ENCODE measurements around the gene CDH20.

CDH20 gene

DNA sequence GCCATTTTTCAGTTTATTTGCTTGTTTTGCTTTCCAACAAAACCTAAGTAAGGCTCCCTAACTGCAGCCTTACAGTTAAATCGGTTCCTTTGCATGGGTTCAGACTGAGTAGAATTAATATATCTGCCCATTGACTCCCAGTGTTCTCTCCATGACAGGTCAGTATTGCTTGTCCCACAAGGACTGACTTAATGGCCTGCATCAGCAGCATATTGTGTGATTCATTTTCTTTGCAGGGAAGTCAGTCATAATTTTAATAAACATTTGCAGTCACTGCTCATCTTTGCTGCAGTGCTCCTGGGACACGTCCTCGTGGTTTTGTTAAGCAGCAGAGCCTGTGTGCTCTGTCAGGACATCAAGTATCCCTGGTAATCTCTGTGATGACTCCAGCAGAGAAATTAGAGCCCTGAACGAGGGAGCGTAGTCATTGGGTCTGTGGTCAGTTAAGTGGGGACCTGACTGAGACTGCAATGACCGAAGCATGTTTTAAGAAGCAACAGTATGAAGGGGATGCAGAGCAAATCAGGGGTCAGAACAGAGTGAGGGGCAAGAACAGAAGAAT is 93.3 kb downstream of the CDH20 start:
- DNase-seq (ENCODE audit: low read depth, low spot score): no peak

GRCh38 chr18:61428266-61428665 is 95.0 kb downstream of the CDH20 start:
- DNase-seq (ENCODE audit: low read depth, low spot score): no peak

DNA sequence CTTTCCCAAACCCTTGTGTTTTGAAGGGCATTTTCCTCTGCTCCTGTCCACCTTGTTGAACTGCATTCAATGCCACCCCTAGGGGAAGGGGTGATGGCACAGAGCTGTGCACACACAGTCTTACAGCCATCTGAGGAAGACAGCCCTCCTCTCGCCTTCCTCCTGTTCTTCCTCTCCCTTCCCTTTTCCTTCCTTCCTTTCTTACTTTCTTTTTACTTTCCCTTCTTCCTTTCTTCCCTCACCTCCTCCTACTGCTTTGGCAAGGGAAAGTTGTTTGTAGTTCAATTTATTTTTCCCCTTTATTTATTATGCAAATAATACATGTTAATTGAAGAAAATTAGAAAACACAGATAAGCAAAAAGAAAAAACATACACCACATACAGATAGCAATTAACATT is 99.4 kb downstream of the CDH20 start:
- DNase-seq (ENCODE audit: low read depth, low spot score): no peak

DNA sequence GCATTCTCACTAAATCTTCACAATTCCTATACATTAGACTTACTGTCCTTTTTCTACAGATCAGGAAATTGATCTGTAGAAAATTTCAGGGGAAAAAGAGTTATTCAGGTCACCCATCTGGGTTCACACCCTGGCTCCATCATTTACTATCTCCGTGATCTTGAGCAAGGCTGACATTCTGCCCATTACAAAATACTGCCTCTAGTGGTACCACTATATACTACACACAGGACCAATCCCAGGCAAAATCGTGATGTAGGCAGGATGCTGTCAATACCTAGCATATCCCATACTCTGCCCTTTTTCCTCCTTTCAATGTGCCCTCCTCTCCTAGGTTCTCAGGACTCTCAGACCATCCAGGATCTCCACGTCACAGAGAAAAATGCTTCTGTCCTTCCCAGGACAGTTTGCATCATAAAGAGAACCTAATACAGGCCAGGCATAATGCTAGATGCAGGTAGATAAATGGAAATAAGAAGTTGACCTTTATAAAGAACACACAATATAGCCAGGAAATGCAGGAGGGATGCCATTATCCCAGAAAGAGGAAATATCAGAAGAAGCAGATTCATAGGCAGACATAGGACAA is 101.9 kb downstream of the CDH20 start:
- no peak for DNase-seq (ENCODE audit: low read depth, low spot score)

GRCh38 chr18:61443081-61443725 is 110.0 kb downstream of the CDH20 start:
- no peak for DNase-seq (ENCODE audit: low read depth, low spot score)

GRCh38 chr18:61448316-61448715 is 115.1 kb downstream of the CDH20 start:
- DNase-seq (ENCODE audit: low read depth, low spot score): no peak

DNA sequence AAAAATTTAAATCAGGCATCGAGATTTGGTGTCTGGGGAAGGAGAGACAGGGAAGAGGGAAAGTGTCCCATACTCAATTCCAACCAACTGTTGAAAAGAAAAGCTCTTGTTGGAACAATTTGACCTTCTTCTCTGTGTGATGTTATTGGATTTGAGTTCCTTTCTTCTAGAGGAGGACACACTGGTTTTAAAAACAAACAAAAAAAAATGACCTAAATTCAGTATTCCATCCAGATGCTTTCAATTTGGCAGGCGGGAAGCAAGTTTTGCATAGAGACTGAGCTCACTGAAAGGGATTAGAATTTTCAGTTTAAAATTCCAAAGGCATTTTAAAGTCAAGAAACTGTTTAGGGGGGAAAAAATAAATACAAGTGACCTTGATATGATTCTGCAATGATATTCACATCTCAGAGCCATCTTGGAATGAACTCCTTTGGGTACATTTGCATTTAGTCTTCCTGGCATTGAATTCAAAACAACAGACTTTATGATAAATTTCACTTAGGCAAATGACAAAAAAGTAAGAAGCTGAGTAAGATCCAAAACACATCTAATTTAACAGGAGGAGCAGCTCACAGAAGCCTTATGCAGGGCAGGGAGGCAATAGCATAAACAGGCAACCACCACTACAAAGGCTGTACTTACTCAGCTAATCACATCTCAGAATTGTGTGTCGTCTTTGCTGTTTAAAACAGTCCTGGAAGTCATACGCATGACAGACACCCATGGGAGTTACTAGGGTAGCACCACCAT is 126.8 kb downstream of the CDH20 start:
- no peak for DNase-seq (ENCODE audit: low read depth, low spot score)

DNA sequence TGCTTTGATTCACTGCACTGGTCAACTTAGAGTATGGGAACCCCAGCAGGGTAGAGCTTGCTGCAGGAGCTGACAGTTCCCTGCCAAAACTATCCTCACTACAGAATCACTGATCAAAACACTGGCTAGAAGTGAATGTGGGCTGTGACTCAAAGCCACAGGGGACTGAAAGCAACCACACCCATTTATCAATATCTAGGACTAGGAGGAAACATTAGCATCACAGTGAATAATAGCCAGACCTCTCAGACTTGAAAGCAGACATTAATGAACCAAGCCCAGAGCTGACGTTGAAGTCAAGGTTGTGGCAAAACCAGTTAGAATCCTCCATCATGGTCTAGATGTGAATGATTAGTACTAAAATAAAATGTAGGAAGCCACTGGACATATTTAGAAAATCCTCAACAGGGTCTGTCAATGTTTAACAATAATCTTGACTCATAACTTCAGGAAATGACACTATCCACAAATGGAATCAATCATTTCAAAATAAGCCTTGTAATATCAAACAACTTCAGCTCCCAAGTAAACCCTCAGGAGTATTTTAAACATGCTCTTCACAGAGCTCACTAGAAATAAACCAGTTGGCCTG is 131.4 kb downstream of the CDH20 start:
- no peak for DNase-seq (ENCODE audit: low read depth, low spot score)

GRCh38 chr18:61466736-61467135 is 133.5 kb downstream of the CDH20 start:
- no peak for DNase-seq (ENCODE audit: low read depth, low spot score)

- no peak for DNase-seq (ENCODE audit: low read depth, low spot score)
These were observed 136.9 kb downstream of the CDH20 start for GRCh38 chr18:61470031-61470674.

DNA sequence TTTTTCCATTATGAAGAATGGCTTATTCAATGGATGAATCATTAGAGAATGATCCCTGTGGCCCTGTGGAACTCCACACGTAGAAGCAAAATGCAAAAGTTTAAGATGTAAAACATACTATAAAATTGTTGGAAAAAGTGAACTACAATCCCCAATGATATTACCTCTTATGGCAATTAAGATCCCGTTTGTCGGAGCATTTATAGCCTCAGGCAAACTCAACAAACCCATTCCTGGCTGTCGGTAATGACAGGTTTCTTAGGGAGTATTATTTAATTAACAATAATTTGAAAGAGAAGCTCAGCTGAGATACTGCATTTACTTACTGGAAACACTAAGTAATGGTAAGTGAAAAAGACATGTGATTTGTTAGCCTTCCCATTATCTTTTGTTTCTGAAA is 138.3 kb downstream of the CDH20 start:
- no peak for DNase-seq (ENCODE audit: low read depth, low spot score)

DNA sequence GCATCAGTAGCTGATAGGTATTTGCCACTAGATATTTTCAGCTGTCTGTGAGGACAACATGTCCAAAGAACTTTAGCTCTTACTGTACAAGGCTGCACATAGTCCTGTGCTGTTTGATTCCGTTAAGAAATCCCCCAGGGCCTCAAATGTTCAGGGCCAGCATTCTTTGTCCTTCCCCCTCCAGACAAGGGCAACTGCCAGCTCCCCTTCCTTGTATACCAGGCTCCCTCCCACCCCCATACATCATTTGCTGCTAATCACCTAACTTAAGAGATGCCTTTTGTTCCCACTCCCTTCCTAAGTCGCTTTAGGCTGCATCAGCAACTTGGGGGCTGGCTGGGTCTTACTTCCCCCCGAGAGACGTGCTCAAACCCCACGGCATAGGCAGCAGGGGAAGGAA is 138.7 kb downstream of the CDH20 start:
- no peak for DNase-seq (ENCODE audit: low read depth, low spot score)

DNA sequence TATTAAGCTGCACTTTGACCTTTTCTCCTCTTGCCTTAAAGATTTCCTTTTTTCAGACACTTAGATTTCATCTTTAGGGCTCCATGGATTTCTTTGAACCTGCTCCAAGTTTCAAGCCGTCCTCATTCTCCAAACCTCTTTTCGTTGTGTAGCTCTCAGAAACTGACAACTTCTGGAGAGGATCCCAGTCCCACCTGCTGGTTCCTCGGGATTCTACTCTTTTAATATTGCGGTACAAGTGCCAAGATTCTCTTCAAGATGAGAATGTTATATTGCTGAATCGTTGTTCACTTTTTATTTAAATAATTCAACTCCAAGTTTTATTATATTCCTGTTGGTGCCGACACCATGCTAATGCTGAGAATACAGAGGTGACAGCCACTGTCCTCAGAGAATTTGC is 141.1 kb downstream of the CDH20 start:
- DNase-seq (ENCODE audit: low read depth, low spot score): no peak

GRCh38 chr18:61474918-61475317 is 141.7 kb downstream of the CDH20 start:
- DNase-seq (ENCODE audit: low read depth, low spot score): no peak

- no peak for DNase-seq (ENCODE audit: low read depth, low spot score)
These were observed 142.7 kb downstream of the CDH20 start for GRCh38 chr18:61475931-61476330.

DNA sequence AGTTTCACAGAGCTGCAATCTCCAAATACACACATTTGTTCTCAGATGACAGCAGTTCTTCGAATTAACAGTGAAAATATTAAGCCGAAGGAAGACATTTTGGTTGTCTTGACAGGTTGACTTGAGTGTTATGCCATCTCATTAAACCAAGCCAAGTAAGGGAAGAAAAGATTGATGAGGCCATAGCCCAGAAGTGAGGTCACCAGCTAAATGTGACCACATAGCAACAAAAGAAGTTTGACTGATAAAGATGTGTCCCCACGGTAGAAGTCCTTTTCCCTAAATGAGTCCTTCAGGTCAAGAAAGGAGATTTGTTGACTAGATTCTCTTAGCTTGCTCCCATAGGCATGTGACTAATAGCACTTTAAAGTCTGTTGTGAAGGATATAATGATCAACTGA is 156.1 kb downstream of the CDH20 start:
- DNase-seq (ENCODE audit: low read depth, low spot score): no peak

DNA sequence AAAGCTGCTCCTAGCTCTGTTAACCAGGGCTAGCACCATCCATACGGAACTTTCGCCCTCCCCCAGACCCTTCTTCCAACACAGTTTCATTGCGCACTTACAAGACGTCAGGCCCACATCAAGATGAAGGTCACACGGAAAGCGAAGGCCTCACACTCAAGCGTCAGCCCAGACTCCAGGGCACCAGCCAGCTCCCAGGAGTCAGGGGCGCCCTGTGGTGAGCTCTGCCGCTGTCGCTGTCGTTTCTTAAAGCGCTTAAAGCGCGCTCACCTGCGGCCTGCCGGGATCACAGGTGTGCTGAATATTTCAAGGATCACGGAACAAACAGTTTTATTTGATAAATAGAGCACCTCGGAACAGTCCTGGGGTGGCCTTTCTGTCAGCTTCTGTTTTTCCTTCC is 163.1 kb downstream of the CDH20 start:
- no peak for DNase-seq (ENCODE audit: low read depth, low spot score)

GRCh38 chr18:61497422-61497821 is 164.2 kb downstream of the CDH20 start:
- no peak for DNase-seq (ENCODE audit: low read depth, low spot score)

- DNase-seq (ENCODE audit: low read depth, low spot score): no peak
These were observed 169.2 kb downstream of the CDH20 start for GRCh38 chr18:61502472-61502871.

DNA sequence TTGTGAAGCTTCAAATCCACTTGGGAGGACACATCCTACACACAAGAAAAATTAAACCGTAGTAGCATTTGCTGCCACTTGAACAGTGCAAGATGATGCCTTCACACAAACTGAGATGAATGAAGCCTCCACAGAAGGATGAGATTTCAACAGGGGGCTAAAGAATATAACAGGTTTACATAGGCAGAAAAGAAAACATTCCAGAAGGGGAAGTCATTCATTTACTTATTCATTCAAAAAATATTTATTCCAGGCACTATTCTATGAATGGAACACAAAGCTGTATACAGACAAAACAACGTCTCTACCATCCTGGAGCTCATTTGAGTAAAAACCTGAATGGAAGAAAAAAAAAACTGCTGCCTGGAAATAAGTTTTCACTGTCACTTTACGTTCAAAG is 170.5 kb downstream of the CDH20 start:
- no peak for DNase-seq (ENCODE audit: low read depth, low spot score)

DNA sequence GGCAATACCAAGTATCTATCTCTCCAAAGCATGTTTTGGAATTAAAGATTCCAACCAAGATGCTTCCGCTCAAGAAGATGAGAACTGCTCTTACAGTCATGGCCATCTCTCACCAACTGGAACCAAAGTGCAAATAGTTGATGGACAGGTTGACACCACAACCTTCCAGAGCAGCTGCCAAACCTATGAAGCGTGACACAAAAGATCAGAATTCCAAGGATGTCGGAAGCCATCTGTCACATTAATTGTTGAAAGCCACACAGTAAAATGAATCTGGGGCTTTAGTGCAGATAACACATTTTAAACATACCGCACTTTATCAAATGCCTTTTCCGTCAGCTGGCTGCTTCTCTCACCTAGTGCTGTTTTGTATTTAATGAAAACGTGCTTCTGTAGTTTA is 195.7 kb downstream of the CDH20 start:
- DNase-seq (ENCODE audit: low read depth, low spot score): no peak

DNA sequence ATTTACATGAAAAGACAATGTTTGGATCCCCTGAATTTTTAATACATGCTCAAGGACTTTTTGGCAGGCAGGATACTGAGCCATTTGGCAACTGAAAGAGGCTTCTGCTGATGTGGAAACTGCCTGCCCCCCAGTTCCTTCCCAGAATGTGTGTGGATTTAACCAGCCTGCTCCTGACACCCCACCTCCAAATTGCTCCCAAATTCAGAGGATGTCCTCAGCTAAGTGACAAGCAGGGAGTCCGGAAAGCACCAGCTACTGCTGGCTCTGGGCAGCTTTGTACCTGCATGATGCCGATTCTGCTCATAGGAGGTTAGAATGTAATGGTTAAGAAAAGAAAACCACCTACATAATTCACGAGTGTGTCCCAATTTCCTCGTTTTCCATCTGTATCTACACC is 197.5 kb downstream of the CDH20 start:
- DNase-seq (ENCODE audit: low read depth, low spot score): no peak

Measured in activated naive CD8-positive, alpha-beta T cell treated with anti-CD3 and anti-CD28 coated beads, Interleukin-2, amount 50 U/mL, for 16 hours (primary cell).